GM12878 (cell line): ENCODE data around the gene PKNOX1. TPM values are rescaled to one million over a fixed set of nuclear protein-coding genes. Genes with fewer than 3 reads are reported as not detected.

Experiments
- ATAC-seq: fragments of 200-7000 bp; cut with Tn5 transposase; 3 replicates; pipeline ENCODE4 v1.9.1; 2020; ENCODE audit warnings: mild to moderate bottlenecking, moderate library complexity
- BruUV-seq: library from RNA; stranded (reverse); fragments of 400-500 nt; replicated peaks from 2 replicates; lab custom pipeline; 2021; lab: Mats Ljungman, UMichigan
- CTCF ChIA-PET: fragments of 300-600 bp; sonication (Branson Sonifier 250); formaldehyde crosslinking; extraction: SDS; loops from one replicate; lab custom pipeline; 2021; ENCODE audit warnings: inconsistent platforms; lab: Yijun Ruan, JAX
- POLR2A ChIA-PET: fragments of 350-600 bp; formaldehyde crosslinking; extraction: SDS; loops from one replicate; lab custom pipeline; 2021; ENCODE audit warnings: inconsistent platforms; lab: Charles Lee
- RAD21 ChIA-PET: fragments of 300-600 bp; sonication (Branson Sonifier 250); formaldehyde crosslinking; loops from one replicate; lab custom pipeline; 2023; ENCODE audit warnings: antibody characterized with exemption; ENCODE audit not compliant: unreplicated experiment; lab: Charles Lee
- SMC1A ChIA-PET: fragments of 300-600 bp; sonication (Branson Sonifier 250); formaldehyde crosslinking; loops from one replicate; lab custom pipeline; 2023; ENCODE audit not compliant: unreplicated experiment, uncharacterized antibody; lab: Charles Lee
- DNase-seq: peaks from one replicate; pipeline ENCODE4 v3.0.0-alpha.2; 2011; ENCODE audit warnings: low read depth, low spot score
- FAIRE-seq: peaks from 3 replicates; lab custom pipeline; 2011; peaks lifted over from hg19 to GRCh38; lab: Jason Lieb, UNC
- H2AFZ ChIP-seq: 2 replicates; pipeline ENCODE4 v1.6.0; 2011; ENCODE audit warnings: low read depth, low read length, control low read depth; ENCODE audit not compliant: control insufficient read depth
- H3K27ac ChIP-seq: 2 replicates; pipeline ENCODE4 v1.5.1; 2011; ENCODE audit warnings: control low read depth; ENCODE audit not compliant: control insufficient read depth, insufficient read depth
- H3K27me3 ChIP-seq, 2 experiments: replicated peaks in 1 of 2; 2 replicates each; pipeline versions ENCODE4 v1.6.0 to v1.6.1; 2011; ENCODE audit warnings: low read length in 1 of 2; ENCODE audit not compliant: control insufficient read depth in 2 of 2, insufficient read depth in 2 of 2
- H3K36me3 ChIP-seq, 2 experiments: 2 replicates each; pipeline ENCODE4 v1.5.1; 2011; ENCODE audit warnings: low read length in 1 of 2; ENCODE audit not compliant: control insufficient read depth in 2 of 2, insufficient read depth in 2 of 2
- H3K4me1 ChIP-seq: 2 replicates; pipeline ENCODE4 v1.6.1; 2011; ENCODE audit warnings: mild to moderate bottlenecking, low read length, moderate library complexity, mixed read lengths; ENCODE audit not compliant: control insufficient read depth, insufficient read depth
- H3K4me2 ChIP-seq: 2 replicates; pipeline ENCODE4 v1.6.0; 2011; ENCODE audit warnings: control low read depth; ENCODE audit not compliant: control insufficient read depth, insufficient read depth
- H3K4me3 ChIP-seq: fragments of 200-600 bp; sonication (generic); 2 replicates; pipeline ENCODE4 v1.5.1; 2016
- H3K79me2 ChIP-seq: 2 replicates; pipeline ENCODE4 v1.6.0; 2011; ENCODE audit warnings: low read length; ENCODE audit not compliant: control insufficient read depth, insufficient read depth
- H3K9ac ChIP-seq: 2 replicates; pipeline ENCODE4 v1.8.0; 2011; ENCODE audit warnings: low read length, control low read depth, mixed read lengths; ENCODE audit not compliant: control insufficient read depth, insufficient read depth
- H3K9me3 ChIP-seq: replicated peaks from 3 replicates; pipeline ENCODE4 v1.5.1; 2011; ENCODE audit warnings: mild to moderate bottlenecking, low read length; ENCODE audit not compliant: control insufficient read depth, insufficient read depth
- H4K20me1 ChIP-seq: 2 replicates; pipeline ENCODE4 v1.6.0; 2011; ENCODE audit not compliant: control insufficient read depth, insufficient read depth
- BCL11A ChIP-seq: IDR thresholded peaks from 2 replicates; pipeline ENCODE4 v1.6.1; 2011; ENCODE audit warnings: low read depth, low read length
- BMI1 ChIP-seq: fragments of 450-650 bp; IDR thresholded peaks from 2 replicates; pipeline ENCODE4 v1.6.1; 2016; ENCODE audit warnings: mild to moderate bottlenecking, moderate library complexity, borderline replicate concordance
- CBX3 ChIP-seq: fragments of 200-600 bp; sonication (generic); IDR thresholded peaks from 2 replicates; pipeline ENCODE4 v1.6.1; 2016; ENCODE audit warnings: low read depth, borderline replicate concordance
- GABPA ChIP-seq: IDR thresholded peaks from 2 replicates; pipeline ENCODE4 v1.6.1; 2014; ENCODE audit warnings: antibody characterized with exemption, low read depth, mild to moderate bottlenecking, inconsistent platforms
- GATAD2B ChIP-seq: fragments of 450-650 bp; conservative IDR thresholded peaks from 2 replicates; pipeline ENCODE4 v1.6.1; 2017; ENCODE audit warnings: low read depth, mild to moderate bottlenecking, moderate library complexity
- HDAC2 ChIP-seq: fragments of 200-600 bp; sonication (generic); IDR thresholded peaks from 2 replicates; pipeline ENCODE4 v1.6.1; 2017
- JUND ChIP-seq: IDR thresholded peaks from 2 replicates; pipeline ENCODE4 v1.6.1; 2012; ENCODE audit warnings: low read depth, mild to moderate bottlenecking, low read length, improper control_type of control experiment, moderate library complexity
- NFYB ChIP-seq: IDR thresholded peaks from 2 replicates; pipeline ENCODE4 v1.6.1; 2011; ENCODE audit warnings: low read depth, mild to moderate bottlenecking, low read length, improper control_type of control experiment, moderate library complexity; ENCODE audit not compliant: insufficient read depth
- POLR2AphosphoS2 ChIP-seq: IDR thresholded peaks from 2 replicates; pipeline ENCODE4 v1.6.1; 2011; ENCODE audit warnings: low read depth, mild to moderate bottlenecking, low read length, improper control_type of control experiment, moderate library complexity
- RB1 ChIP-seq: fragments of 450-650 bp; formaldehyde crosslinking; IDR thresholded peaks from 2 replicates; pipeline ENCODE4 v1.6.1; 2017; ENCODE audit warnings: mild to moderate bottlenecking, borderline replicate concordance
- RELA ChIP-seq: fragments of 450-650 bp; IDR thresholded peaks from 2 replicates; pipeline ENCODE4 v1.8.0; 2014; ENCODE audit warnings: borderline replicate concordance; ENCODE audit not compliant: partially characterized antibody
- REST ChIP-seq: IDR thresholded peaks from 2 replicates; pipeline ENCODE4 v1.6.1; 2012; ENCODE audit warnings: mild to moderate bottlenecking, low read depth, low read length
- RUNX3 ChIP-seq: IDR thresholded peaks from 2 replicates; pipeline ENCODE4 v1.6.1; 2012; ENCODE audit warnings: low read length, inconsistent platforms
- SIN3A ChIP-seq: IDR thresholded peaks from 2 replicates; pipeline ENCODE4 v1.6.1; 2012; ENCODE audit warnings: low read depth, low read length, improper control_type of control experiment
- SP1 ChIP-seq: IDR thresholded peaks from one replicate; pipeline ENCODE4 v1.6.1; 2011; ENCODE audit warnings: low read depth, low read length
- USF2 ChIP-seq: IDR thresholded peaks from 2 replicates; pipeline ENCODE4 v1.6.1; 2011; ENCODE audit warnings: low read depth, low read length, improper control_type of control experiment, borderline replicate concordance
- YBX1 ChIP-seq: fragments of 450-650 bp; IDR thresholded peaks from 2 replicates; pipeline ENCODE4 v1.6.1; 2016; ENCODE audit warnings: antibody characterized with exemption
- YY1 ChIP-seq: IDR thresholded peaks from 2 replicates; pipeline ENCODE4 v1.6.1; 2011; ENCODE audit warnings: low read depth, mild to moderate bottlenecking, low read length
- WGBS: methylation state at CpG from one replicate; pipeline ENCODE4 v1.1.6; 2016; ENCODE audit warnings: low lambda C conversion rate; ENCODE audit not compliant: insufficient replicate concordance, insufficient coverage; ENCODE audit errors: missing lambda C conversion rate; 5-methylcytosine and 5-hydroxymethylcytosine counted together
- in situ Hi-C: fragments of 300-500 bp; cut with MboI; formaldehyde crosslinking; loops from 9 replicates; pipeline ENCODE4 v1.14.3; 2018; ENCODE audit warnings: mixed read lengths
- intact Hi-C: fragments of 100-400 bp; cut with micrococcal nuclease; formaldehyde crosslinking; loops from one replicate; pipeline ENCODE4 v1.14.2; 2022; ENCODE audit not compliant: unreplicated experiment
- polyA plus RNA-seq, 11 experiments: library from polyadenylated mRNA; depleted of rRNA in 4 of 11; unstranded in 6 of 11; stranded (reverse) in 5 of 11; fragments of >200 nt; fragmentation: Nextera tagmentation in 4 of 11; fragmentation: Illumina TruSeq in 1 of 11; extraction: Ambion mirVana in 4 of 11; extraction: Trizol in 1 of 11; gene quantifications; 1 replicate in 1 of 11; 2 replicates in 10 of 11; pipeline versions ENCODE4 v1.2.1 to v1.2.3, GENCODE V29; 2011 to 2016; ENCODE audit warnings: inconsistent platforms in 2 of 11, missing spikeins in 2 of 11, low read depth in 1 of 11
- total RNA-seq, 4 experiments: library from RNA; depleted of rRNA in 3 of 4; stranded (reverse); fragments of >200 nt in 3 of 4; fragmentation: Illumina TruSeq in 1 of 4; extraction: Trizol in 1 of 4; gene quantifications; 2 replicates each; pipeline versions ENCODE4 v1.2.1 to v1.2.3, GENCODE V29; 2013 to 2021
- TF ChIP-seq, protein P1 (sequence below): IDR thresholded peaks from 2 replicates; pipeline ENCODE4 v1.6.1; 2012; ENCODE audit warnings: low read depth, low read length, improper control_type of control experiment

Gene PKNOX1
- total and polyA plus RNA-seq, 10 of the 15 experiments (the other 5 are each of a cell fraction or from before 2014, with no cell fraction given): 6.9 to 23.7 (median 13.2) TPM

DNA sequence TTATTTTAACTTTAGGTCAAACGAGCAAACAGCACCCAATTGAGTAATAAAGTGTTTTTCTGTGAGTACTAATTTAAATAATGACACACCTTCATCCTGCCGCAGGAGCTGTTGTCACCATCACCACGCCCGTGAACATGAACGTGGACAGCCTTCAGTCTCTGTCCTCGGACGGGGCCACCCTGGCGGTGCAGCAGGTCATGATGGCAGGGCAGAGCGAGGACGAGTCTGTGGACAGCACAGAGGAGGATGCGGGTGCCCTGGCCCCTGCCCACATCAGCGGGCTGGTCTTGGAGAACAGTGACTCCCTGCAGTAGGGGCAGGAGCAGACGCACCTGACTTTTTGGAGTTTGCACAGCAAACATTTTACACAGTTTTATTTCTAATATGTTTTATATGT lies 55.4 kb downstream of the PKNOX1 start:
- ATAC-seq: no peak
- Histone ChIP-seq H3K36me3 (peaks cover 2 to 4% of the 10 kb centered on the region in 2 experiments; a peak in 3 of 4 replicates), H3K27ac (no peak overlapping the region), H3K4me2 (no peak overlapping the region), H3K79me2 (no peaks in the 10 kb centered on the region), H3K9me3 (no peaks in the 10 kb centered on the region), H3K4me1 (no peaks in the 10 kb centered on the region), H3K9ac (no peak overlapping the region), H2AFZ (no peak overlapping the region), H4K20me1 (no peaks in the 10 kb centered on the region), H3K27me3 (no peaks in the 10 kb centered on the region), H3K4me3 (no peak overlapping the region)
- TF ChIP-seq HDAC2 (no peak), REST (no peak), SIN3A (no peak), BMI1 (no peak), RB1 (no peak), RUNX3 (no peak), USF2 (no peak), POLR2AphosphoS2 (no peak), GABPA (no peak), YY1 (no peak), NFYB (no peak), YBX1 (no peak), SP1 (no peak), BCL11A (no peak), JUND (no peak), CBX3 (no peak), GATAD2B (no peak), RELA (no peak)
- TF ChIP-seq, protein P1, sequence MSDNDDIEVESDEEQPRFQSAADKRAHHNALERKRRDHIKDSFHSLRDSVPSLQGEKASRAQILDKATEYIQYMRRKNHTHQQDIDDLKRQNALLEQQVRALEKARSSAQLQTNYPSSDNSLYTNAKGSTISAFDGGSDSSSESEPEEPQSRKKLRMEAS: no peak
- RAD21 ChIA-PET: no interaction called here
- 91% methylated on average over 13 of the region's 13 CpGs for WGBS
- in situ Hi-C loops: no loop called here
- no TSS peak for BruUV-seq
- POLR2A ChIA-PET: no interaction called here
- SMC1A ChIA-PET: no interaction called here
- DNase-seq: no peak
- FAIRE-seq: no peak
- CTCF ChIA-PET: no interaction called here
- intact Hi-C loops: no loop called here
